Activated B cell treated with CpG ODN at 0.5 μM for 24 hours (primary cell): ENCODE results near the gene ALKBH6. TPM values are rescaled to one million over a fixed set of nuclear protein-coding genes. Genes with fewer than 3 reads are reported as not detected.
A peak's percentile ranks its signal among the peaks of the same experiment; 100 is the strongest.

Experiments
- ATAC-seq: fragments of 200-7000 bp; cut with Tn5 transposase; one replicate; pipeline ENCODE4 v1.10.0; 2021; ENCODE audit warnings: low read depth, mild to moderate bottlenecking, moderate library complexity
- CTCF ChIA-PET: fragments of 350-600 bp; sonication (Branson Sonifier 250); formaldehyde crosslinking; loops from one replicate; lab custom pipeline; 2021; ENCODE audit warnings: antibody characterized with exemption; lab: Charles Lee
- POLR2A ChIA-PET: fragments of 350-600 bp; sonication (Branson Sonifier 250); formaldehyde crosslinking; loops from one replicate; lab custom pipeline; 2021; ENCODE audit warnings: antibody characterized with exemption; lab: Charles Lee
- DNase-seq: peaks from one replicate; pipeline ENCODE4 v3.0.0; 2022
- H3K27ac Mint-ChIP-seq: one replicate; pipeline ENCODE4 v1.8.0; 2020; ENCODE audit warnings: mixed read lengths
- H3K27me3 Mint-ChIP-seq: one replicate; pipeline ENCODE4 v1.8.0; 2021; ENCODE audit warnings: mixed read lengths
- H3K36me3 Mint-ChIP-seq: one replicate; pipeline ENCODE4 v1.8.0; 2021; ENCODE audit warnings: low read depth, mixed read lengths
- H3K4me1 Mint-ChIP-seq: one replicate; pipeline ENCODE4 v1.8.0; 2021; ENCODE audit warnings: mixed read lengths
- H3K4me3 Mint-ChIP-seq: one replicate; pipeline ENCODE4 v1.8.0; 2020; ENCODE audit warnings: mild to moderate bottlenecking, mixed read lengths
- H3K9me3 Mint-ChIP-seq: one replicate; pipeline ENCODE4 v1.8.0; 2020; ENCODE audit warnings: mixed read lengths
- intact Hi-C: fragments of 100-400 bp; cut with micrococcal nuclease; formaldehyde crosslinking; loops from one replicate; pipeline ENCODE4 v1.15.1; 2024
- total RNA-seq: library from RNA; stranded (reverse); gene quantifications from 2 replicates; pipeline ENCODE4 v1.2.3, GENCODE V29; 2022
- TF ChIP-seq, protein P1 (sequence below): fragments of 200-600 bp; IDR thresholded peaks from one replicate; pipeline ENCODE4 v1.8.0; 2022; ENCODE audit warnings: antibody characterized with exemption, mild to moderate bottlenecking

Gene ALKBH6
- total RNA-seq, 1 donor from 2014 or later: 32.7 TPM

DNA sequence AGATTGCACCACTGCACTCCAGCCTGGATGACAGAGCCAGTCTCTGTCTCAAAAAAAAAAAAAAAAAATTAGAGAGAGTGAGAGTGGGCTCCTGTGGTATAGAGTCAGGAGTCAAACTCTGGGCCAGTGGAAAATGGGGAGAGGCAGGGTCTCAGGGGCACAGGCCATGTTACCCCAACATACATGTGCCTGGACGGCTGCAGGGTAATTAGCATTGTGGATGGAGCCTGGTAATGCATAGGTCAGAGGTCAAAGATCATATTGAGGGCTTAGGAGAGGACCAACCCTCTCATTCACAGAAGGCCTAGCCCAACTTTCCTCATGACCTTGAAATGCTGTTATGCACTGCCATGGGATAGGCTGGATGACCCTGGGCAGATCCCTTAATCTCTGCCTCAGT is 11.5 kb upstream of the ALKBH6 start:
- ChIA-PET POLR2A (no interaction called here), CTCF (no interaction called here)
- DNase-seq (no peak), ATAC-seq (no peak)
- H3K36me3 Mint-ChIP-seq: peaks cover 16% of the 10 kb centered on the region
- intact Hi-C loops: no loop called here
- TF ChIP-seq, protein P1, sequence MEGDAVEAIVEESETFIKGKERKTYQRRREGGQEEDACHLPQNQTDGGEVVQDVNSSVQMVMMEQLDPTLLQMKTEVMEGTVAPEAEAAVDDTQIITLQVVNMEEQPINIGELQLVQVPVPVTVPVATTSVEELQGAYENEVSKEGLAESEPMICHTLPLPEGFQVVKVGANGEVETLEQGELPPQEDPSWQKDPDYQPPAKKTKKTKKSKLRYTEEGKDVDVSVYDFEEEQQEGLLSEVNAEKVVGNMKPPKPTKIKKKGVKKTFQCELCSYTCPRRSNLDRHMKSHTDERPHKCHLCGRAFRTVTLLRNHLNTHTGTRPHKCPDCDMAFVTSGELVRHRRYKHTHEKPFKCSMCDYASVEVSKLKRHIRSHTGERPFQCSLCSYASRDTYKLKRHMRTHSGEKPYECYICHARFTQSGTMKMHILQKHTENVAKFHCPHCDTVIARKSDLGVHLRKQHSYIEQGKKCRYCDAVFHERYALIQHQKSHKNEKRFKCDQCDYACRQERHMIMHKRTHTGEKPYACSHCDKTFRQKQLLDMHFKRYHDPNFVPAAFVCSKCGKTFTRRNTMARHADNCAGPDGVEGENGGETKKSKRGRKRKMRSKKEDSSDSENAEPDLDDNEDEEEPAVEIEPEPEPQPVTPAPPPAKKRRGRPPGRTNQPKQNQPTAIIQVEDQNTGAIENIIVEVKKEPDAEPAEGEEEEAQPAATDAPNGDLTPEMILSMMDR: no peak
- no peaks in the 10 kb centered on the region for H3K27me3 Mint-ChIP-seq
- H3K4me3 Mint-ChIP-seq: no peak overlapping the region
- no peaks in the 10 kb centered on the region for H3K4me1 Mint-ChIP-seq
- no peak overlapping the region for H3K27ac Mint-ChIP-seq
- H3K9me3 Mint-ChIP-seq: no peaks in the 10 kb centered on the region

DNA sequence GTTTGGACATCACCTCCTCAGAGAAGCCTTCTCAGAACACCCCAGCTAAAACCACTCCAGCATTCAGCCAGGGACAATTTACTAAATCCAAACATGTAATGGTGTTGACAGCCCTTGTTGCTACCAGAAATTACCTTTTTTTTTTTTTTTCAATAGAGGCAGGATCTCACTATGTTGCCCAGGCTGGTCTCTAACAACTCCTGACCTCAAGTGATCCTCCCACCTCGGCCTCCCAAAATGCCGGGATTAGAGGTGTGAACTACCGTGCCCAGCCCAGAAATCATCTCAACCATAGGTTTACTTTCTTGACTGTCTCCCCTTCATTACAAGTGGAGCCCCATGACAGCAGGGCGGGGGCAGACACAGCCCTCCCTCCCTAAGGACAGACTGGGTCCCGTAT is 9.4 kb upstream of the ALKBH6 start:
- H3K36me3 Mint-ChIP-seq: peaks cover 16% of the 10 kb centered on the region
- no peaks in the 10 kb centered on the region for H3K27me3 Mint-ChIP-seq
- ChIA-PET POLR2A (no interaction called here), CTCF (no interaction called here)
- H3K4me1 Mint-ChIP-seq: no peaks in the 10 kb centered on the region
- TF ChIP-seq, protein P1: no peak
- H3K4me3 Mint-ChIP-seq: no peak overlapping the region
- no peak overlapping the region for H3K27ac Mint-ChIP-seq
- intact Hi-C loops: no loop called here
- ATAC-seq (no peak), DNase-seq (no peak)
- no peaks in the 10 kb centered on the region for H3K9me3 Mint-ChIP-seq

DNA sequence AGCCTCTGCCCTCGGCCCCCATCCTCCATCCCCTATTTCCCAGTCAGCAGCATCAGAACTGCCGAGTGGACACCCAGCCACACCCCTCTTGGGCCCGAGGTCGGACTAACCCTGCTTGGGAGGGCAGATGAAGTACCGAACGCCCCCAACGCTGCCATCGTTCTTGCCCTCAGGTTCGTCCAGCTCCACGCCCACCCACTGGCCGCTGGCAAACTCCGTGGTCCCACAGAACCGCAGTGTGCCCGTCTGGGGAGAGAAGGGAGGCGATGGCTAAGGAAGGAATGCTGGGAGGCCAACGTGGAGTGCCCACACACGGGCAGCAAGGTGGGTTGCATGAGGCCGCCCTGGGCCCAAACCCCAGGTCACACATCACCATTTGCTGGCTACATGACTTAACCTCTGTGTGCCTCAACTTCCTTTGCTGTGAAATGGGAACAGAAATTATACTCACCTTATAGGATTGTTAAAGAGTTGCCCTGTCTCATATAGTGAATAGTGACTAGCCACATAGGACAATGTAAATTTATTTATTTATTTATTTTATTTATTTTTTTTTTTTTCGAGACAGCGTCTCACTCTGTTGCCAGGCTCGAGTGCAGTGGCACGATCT is 5.2 kb upstream of the ALKBH6 start:
- POLR2A ChIA-PET: no interaction called here

DNA sequence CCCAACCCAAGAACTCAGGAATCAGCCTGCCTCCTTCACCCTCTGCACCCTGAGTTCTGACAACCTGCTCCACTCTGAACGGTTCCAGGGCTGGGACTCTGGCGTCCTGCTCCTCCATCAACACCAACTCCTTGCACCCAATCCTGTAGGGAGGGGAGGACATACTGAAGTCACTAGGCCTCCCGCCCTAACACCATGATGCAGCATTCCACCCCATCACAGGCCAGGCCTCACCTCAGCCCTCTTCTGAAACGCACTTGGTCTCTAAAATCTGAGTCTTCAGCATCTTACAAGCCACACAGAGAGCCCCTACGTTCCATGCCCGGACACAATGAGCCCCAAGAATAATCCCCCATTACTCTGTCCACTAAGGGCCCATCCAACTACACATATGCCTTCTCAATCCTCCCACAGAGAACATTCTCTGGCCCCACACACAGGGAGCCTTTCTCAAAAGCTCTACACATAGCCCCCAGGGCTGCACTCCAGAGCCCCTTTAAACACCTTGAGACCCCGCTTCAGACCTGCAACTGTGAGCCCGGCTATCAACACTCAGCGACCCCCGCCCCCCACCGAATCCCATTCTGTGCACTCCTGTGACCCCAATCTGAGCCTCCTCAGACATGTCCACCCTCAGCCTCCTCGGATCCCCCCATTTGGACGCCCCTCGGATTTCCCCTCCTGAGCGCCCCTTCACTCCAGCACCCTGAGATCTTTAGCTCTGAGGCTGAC is 567 bp downstream of the ALKBH6 start:
- H3K4me1 Mint-ChIP-seq: peaks cover 35% of the 10 kb centered on the region
- POLR2A ChIA-PET: interaction anchor here (0.6 to 1.7 kb wide), 16 partner anchors 16 to 1581 kb away, joined by 3 to 31 read pairs (median 4); partner anchors contain the start of genes IGFLR1, LIN37, POLR2I and SDHAF1

More for the DNA sequence above, 5.2 kb upstream of the ALKBH6 start:
- TF ChIP-seq, protein P1: no peak
- ATAC-seq (no peak), DNase-seq (no peak)
- Mint-ChIP-seq H3K4me1 (peaks cover 11% of the 10 kb centered on the region), H3K27me3 (no peaks in the 10 kb centered on the region), H3K36me3 (peaks cover 25% of the 10 kb centered on the region), H3K4me3 (no peak overlapping the region), H3K27ac (no peak overlapping the region), H3K9me3 (no peaks in the 10 kb centered on the region)
- intact Hi-C loops: no loop called here
- CTCF ChIA-PET: no interaction called here

DNA sequence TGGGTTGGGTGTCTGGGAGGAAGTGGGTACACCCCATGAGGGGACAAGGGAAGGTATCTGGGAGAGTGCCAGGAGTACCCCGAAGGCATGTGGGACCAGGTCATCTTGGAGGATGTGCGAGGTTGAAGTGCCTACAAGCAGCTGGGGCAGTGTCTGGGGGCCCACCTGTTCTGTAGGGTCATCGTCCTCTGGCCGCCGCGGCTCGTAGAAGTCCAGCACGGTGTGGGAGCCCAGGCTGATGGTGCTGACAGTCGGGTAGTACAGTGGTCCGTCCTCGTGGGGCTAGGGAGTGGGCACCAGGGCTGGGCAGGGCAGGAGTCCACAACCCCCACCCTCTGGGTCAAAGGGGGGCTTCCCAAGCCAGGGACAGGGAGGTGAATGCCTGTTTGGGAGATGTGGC is 3.6 kb downstream of the ALKBH6 start:
- Mint-ChIP-seq H3K4me1 (peaks cover 34% of the 10 kb centered on the region), H3K27ac (no peak overlapping the region), H3K4me3 (peak overlapping the region; percentile 1), H3K27me3 (no peaks in the 10 kb centered on the region), H3K9me3 (no peaks in the 10 kb centered on the region), H3K36me3 (peaks cover 8% of the 10 kb centered on the region)
- intact Hi-C loops: no loop called here
- no peak for ATAC-seq
- no peak for DNase-seq
- CTCF ChIA-PET: no interaction called here
- TF ChIP-seq, protein P1: no peak
- POLR2A ChIA-PET: no interaction called here

More for the DNA sequence above, 567 bp downstream of the ALKBH6 start:
- intact Hi-C loops: loop anchor here (1.0 kb wide), 5 partner anchors 18 to 127 kb away; partner anchors contain the start of genes CAPNS1, SDHAF1, TBCB and THAP8
- DNase-seq (no peak), ATAC-seq (no peak)
- H3K9me3 Mint-ChIP-seq: no peaks in the 10 kb centered on the region
- no peaks in the 10 kb centered on the region for H3K27me3 Mint-ChIP-seq
- H3K4me3 Mint-ChIP-seq: peak overlapping the region; percentile 98
- peak overlapping the region; percentile 95 for H3K27ac Mint-ChIP-seq
- TF ChIP-seq, protein P1: no peak
- CTCF ChIA-PET: interaction anchor here (0.8 kb wide), 1 partner anchor 131 kb away, joined by 3 read pairs; no protein-coding TSS in a partner anchor
- H3K36me3 Mint-ChIP-seq: peaks cover 14% of the 10 kb centered on the region
